Measurements from ENCODE around the gene PSMD6.

The PSMD6 gene

GRCh38 chr3:64023187-64023860 is at the start of gene PSMD6:
Gene PSMD6, minus strand, starts transcription at chr3:64023494. Its CDS starts 75 bp downstream, at chr3:64023419.
- H3K27ac ChIP-seq (ENCODE audit: poor library complexity, severe bottlenecking) = peak within 1 kb of the TSS; percentile 48
- no peaks in the 10 kb centered on the region for H3K27me3 ChIP-seq (ENCODE audit: insufficient read depth, poor library complexity, severe bottlenecking)
- peak within 1 kb of the TSS; percentile 83 for H3K4me3 ChIP-seq (ENCODE audit: severe bottlenecking)
- peak; percentile 85 for DNase-seq (ENCODE audit: low spot score)
- ATAC-seq (ENCODE audit: low read depth) = peak; percentile 89
- peaks cover 40% of the 10 kb centered on the region for H3K36me3 ChIP-seq (ENCODE audit: low read depth)
- TF ChIP-seq CTCF (IDR thresholded peaks at IDR 0.05; ENCODE audit: poor library complexity, severe bottlenecking) = peak; percentile 99
- H3K9me3 ChIP-seq (ENCODE audit: severe bottlenecking) = no peaks in the 10 kb centered on the region
- peaks cover 5% of the 10 kb centered on the region for H3K4me1 ChIP-seq (ENCODE audit: insufficient read depth, poor library complexity, severe bottlenecking)

DNA sequence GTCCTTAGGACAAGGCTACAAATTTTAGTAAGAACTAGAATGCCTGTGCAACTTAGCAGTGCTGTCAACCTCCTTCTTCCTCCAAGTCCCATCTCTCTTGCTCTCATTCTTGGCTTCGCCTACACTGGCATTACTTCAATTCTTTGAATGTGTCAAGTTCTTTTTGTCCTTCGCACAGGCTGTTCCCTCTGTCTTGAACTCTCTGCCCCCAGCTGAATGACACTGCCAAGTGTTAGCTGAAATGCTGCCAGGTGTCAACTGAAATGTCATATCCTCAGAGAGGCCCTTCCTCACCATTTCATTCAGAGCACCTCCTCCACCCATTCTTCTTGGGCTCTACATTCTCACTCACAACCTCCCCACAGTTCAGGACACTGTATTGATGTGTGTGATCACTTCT is 48.8 kb upstream of the PSMD6 start:
- Histone ChIP-seq H3K4me1 (ENCODE audit: insufficient read depth, poor library complexity, severe bottlenecking) (no peaks in the 10 kb centered on the region), H3K4me3 (ENCODE audit: severe bottlenecking) (no peak overlapping the region), H3K9me3 (ENCODE audit: severe bottlenecking) (no peaks in the 10 kb centered on the region), H3K27me3 (ENCODE audit: insufficient read depth, poor library complexity, severe bottlenecking) (no peaks in the 10 kb centered on the region), H3K27ac (ENCODE audit: poor library complexity, severe bottlenecking) (no peak overlapping the region), H3K36me3 (ENCODE audit: low read depth) (no peaks in the 10 kb centered on the region)
- ATAC-seq (ENCODE audit: low read depth) = no peak
- DNase-seq (ENCODE audit: low spot score) = no peak
- TF ChIP-seq CTCF (IDR thresholded peaks at IDR 0.05; ENCODE audit: poor library complexity, severe bottlenecking) = no peak

DNA sequence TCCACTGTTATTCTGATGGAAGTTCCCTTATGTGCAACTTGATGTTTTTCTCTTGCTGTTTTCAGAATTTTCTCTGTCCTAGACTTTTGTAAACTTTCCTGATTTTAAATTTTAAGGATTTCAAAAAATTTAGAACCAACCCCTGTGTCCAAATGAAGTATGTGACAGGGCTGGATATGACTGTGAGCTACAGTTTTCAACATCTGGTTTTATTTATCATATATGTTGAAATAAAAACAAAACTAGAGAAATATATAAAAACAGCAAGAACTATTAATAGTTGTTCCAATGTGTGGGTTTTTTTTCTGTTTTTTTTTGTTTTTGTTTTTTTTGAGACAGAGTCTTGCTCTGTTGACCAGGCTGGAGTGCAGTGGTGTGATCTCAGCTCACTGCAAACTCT is 47.4 kb upstream of the PSMD6 start:
- Histone ChIP-seq H3K4me1 (ENCODE audit: insufficient read depth, poor library complexity, severe bottlenecking) (no peaks in the 10 kb centered on the region), H3K27me3 (ENCODE audit: insufficient read depth, poor library complexity, severe bottlenecking) (no peaks in the 10 kb centered on the region), H3K4me3 (ENCODE audit: severe bottlenecking) (no peak overlapping the region), H3K36me3 (ENCODE audit: low read depth) (no peaks in the 10 kb centered on the region), H3K27ac (ENCODE audit: poor library complexity, severe bottlenecking) (no peak overlapping the region), H3K9me3 (ENCODE audit: severe bottlenecking) (no peaks in the 10 kb centered on the region)
- DNase-seq (ENCODE audit: low spot score) (no peak), ATAC-seq (ENCODE audit: low read depth) (no peak)
- no peak for TF ChIP-seq CTCF (IDR thresholded peaks at IDR 0.05; ENCODE audit: poor library complexity, severe bottlenecking)

DNA sequence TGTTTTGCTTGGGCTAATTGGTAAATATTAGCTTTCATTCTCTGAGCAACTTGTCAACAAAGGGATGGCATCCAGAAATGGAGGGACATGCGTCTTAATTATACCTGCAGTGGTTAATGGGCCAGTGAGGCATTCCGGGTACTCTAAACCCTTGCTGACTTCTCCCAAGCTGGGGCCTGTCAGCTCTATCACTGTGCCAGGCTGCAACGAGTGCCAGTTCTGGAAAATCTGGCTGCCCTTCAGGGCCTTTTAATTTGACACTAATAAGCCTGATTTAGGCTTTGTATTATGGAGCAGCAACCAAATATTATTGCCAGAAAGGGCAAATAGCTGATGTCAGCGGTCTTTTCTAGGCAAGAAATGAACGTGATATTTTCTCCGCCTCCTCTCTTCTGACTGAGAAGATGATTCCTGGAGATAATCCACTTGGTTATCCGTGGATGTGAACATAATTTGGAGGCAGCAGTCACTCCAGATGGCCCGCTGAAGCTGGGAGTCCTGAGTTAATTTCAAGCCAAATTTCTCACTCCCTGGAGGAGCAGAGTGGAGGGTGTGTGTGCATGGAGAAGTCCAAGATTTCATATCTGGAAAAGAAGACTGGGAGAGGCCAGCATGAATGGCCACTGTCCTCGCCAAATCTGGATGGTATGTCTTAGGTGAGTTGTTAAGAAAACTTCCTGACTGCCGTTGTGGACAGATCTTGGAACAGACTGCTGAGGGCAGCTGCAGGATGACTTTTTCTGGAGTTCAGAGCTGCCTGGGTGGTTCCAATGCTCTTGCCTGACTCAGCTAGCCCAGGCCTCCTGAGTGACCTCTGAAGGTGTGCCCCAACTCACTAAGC is 44.4 kb upstream of the PSMD6 start:
- DNase-seq (ENCODE audit: low spot score) = no peak
- H3K27me3 ChIP-seq (ENCODE audit: insufficient read depth, poor library complexity, severe bottlenecking) = no peaks in the 10 kb centered on the region
- no peak for ATAC-seq (ENCODE audit: low read depth)
- H3K36me3 ChIP-seq (ENCODE audit: low read depth) = no peaks in the 10 kb centered on the region
- no peaks in the 10 kb centered on the region for H3K4me1 ChIP-seq (ENCODE audit: insufficient read depth, poor library complexity, severe bottlenecking)
- no peak for TF ChIP-seq CTCF (IDR thresholded peaks at IDR 0.05; ENCODE audit: poor library complexity, severe bottlenecking)
- H3K4me3 ChIP-seq (ENCODE audit: severe bottlenecking) = no peak overlapping the region
- H3K27ac ChIP-seq (ENCODE audit: poor library complexity, severe bottlenecking) = no peak overlapping the region
- H3K9me3 ChIP-seq (ENCODE audit: severe bottlenecking) = no peaks in the 10 kb centered on the region
